Measurements from ENCODE around the gene KHK.

GRCh38 chr2:27091746-27092695 lies 5.4 kb downstream of the KHK start:
- no peak for TF ChIP-seq CTCF (IDR thresholded peaks at IDR 0.05)
- no peak for TF ChIP-seq GATA2 (CRISPR knock-in tag; IDR thresholded peaks at IDR 0.05)
- no peak for TF ChIP-seq TEAD4 (IDR thresholded peaks at IDR 0.05; ENCODE audit: borderline replicate concordance, insufficient read depth)
- no peak for TF ChIP-seq EP300 (IDR thresholded peaks at IDR 0.05; ENCODE audit: borderline replicate concordance in 1 of 2, low read depth in 1 of 2, low read length in 1 of 2)
- no peak for TF ChIP-seq ZBTB33 (IDR thresholded peaks at IDR 0.05; ENCODE audit: borderline replicate concordance, low read depth)
- TF ChIP-seq POLR2AphosphoS5 (IDR thresholded peaks at IDR 0.05; ENCODE audit: low read depth, low read length): no peak
- TF ChIP-seq EZH2phosphoT487 (IDR thresholded peaks at IDR 0.05; ENCODE audit: borderline replicate concordance, low read depth): no peak
- TF ChIP-seq FOXJ3 (CRISPR knock-in tag; IDR thresholded peaks at IDR 0.05): no peak
- no peak for TF ChIP-seq REST (IDR thresholded peaks at IDR 0.05; ENCODE audit: low read depth, low read length)

Measured in SK-N-SH (cell line).